GM18909 (cell line): ENCODE data around the gene GNAI2.

Source experiments
- ATAC-seq: cut with Tn5 transposase; IDR thresholded peaks from one replicate; pipeline ENCODE4 v1.9.1; 2021; ENCODE audit warnings: mild to moderate bottlenecking; ENCODE audit not compliant: unreplicated experiment, poor library complexity

Gene GNAI2

GRCh38 chr3:50235716-50236483 lies at the start of gene GNAI2:
Gene GNAI2 (plus strand): TSS chr3:50236204. CDS start chr3:50236336, 132 bp downstream.
- peak; percentile 91 for ATAC-seq

- no peak for ATAC-seq
Observed at GRCh38 chr3:50187750-50188149, 48.3 kb upstream of the GNAI2 start.

DNA sequence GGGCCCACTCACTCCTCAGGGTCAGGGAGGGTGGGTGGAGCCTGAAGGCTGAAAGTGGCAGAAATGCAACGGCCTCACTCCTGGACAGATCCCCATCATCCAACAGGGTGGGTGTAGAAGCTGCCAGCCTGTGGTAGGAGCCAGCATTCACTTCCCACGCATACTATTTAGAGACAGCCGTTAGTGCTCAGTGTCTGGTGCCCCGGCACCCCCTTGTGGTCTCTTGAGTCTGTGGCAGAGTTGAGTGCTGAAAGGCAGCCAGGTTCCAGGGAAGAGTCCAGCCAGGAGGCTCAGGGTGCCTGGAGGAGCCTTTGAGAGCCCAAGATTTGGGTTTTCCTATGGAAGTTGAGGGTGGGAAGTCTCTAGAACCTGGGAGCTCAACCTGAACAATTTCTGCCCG lies 46.7 kb upstream of the GNAI2 start:
- ATAC-seq = no peak

DNA sequence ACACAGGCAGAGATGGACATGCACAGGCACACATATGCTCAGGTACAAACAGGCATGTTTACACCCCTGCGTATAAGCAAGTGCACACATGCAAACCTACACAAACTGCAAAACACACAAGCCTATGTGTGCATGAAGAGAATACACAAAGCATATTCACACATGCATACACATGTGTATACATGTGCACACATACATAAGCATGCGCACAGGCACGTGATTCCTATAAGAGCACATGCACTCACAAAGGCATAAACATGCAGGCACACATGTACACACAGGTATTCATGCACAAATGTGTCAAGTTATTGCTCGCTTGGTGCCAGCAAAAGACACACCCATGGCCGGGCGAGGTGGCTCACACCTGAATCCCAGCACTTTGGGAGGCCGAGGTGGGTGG lies 46.0 kb upstream of the GNAI2 start:
- no peak for ATAC-seq

DNA sequence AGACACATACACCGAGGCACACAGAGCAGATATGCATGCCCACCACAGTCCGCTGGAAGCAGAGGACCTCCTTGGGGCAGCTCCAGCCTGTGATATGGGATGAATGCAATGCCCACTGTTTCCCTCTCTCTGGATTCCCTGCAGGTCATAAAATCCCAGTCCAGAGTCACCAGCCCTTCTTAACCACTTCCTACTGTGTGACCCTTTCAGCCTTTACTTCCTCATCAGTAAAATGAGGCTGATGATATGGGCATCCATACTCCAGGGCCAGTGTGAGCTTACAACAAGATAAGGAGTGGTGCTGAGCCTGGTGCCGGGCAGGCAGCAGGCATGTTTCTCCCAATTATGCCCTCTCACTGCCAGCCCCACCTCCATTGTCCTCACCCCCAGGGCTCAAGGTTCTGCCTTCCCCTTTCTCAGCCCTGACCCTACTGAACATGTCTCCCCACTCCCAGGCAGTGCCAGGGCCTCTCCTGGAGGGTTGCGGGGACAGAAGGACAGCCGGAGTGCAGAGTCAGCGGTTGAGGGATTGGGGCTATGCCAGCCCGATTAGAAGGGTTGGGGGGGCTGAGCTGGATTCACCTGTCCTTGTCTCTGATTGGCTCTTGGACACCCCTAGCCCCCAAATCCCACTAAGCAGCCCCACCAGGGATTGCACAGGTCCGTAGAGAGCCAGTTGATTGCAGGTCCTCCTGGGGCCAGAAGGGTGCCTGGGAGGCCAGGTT lies 44.9 kb upstream of the GNAI2 start, which contains the start of gene GNAT1:
Gene GNAT1 (plus strand): TSS at position 675 of the 725 bp plus-strand sequence. CDS start 116 bp downstream, outside the sequence.
- no peak for ATAC-seq

- no peak for ATAC-seq
Observed at GRCh38 chr3:50192124-50192523, 43.9 kb upstream of the GNAI2 start.

DNA sequence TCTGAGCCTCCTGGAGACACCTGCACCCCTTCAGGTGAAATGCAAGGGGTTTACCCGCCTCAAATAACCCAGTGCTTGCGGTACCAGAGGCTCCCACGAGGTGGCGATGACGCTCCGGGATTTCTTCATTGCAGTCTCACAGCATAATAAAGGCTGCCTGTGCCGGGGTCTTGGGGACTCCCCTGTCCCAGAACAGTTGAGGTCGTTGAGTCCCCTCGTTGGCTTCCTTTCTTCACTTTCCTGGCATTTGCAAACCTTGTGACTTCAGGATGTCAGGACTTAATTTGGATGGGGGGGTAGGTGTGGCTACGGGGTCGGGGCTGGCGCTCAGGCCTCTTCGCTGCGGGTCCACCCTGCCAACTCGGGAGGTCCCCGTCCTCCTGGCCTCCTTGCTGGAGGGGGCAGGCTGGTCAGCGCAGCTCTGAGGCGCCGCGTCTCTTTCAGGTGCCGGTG lies 43.3 kb upstream of the GNAI2 start:
- no peak for ATAC-seq

DNA sequence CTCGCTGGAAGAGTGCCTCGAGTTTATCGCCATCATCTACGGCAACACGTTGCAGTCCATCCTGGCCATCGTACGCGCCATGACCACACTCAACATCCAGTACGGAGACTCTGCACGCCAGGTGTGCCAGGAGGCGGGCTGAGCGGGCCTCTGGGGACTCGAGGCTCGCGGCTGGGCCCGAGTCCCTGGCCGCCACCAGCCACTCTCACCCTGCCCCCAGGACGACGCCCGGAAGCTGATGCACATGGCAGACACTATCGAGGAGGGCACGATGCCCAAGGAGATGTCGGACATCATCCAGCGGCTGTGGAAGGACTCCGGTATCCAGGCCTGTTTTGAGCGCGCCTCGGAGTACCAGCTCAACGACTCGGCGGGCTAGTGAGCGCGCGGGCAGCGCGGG lies 42.7 kb upstream of the GNAI2 start:
- ATAC-seq = no peak

- no peak for ATAC-seq
Observed at GRCh38 chr3:50193746-50194127, 42.3 kb upstream of the GNAI2 start.

- ATAC-seq = no peak
Observed at GRCh38 chr3:50194128-50194902, 41.7 kb upstream of the GNAI2 start.

DNA sequence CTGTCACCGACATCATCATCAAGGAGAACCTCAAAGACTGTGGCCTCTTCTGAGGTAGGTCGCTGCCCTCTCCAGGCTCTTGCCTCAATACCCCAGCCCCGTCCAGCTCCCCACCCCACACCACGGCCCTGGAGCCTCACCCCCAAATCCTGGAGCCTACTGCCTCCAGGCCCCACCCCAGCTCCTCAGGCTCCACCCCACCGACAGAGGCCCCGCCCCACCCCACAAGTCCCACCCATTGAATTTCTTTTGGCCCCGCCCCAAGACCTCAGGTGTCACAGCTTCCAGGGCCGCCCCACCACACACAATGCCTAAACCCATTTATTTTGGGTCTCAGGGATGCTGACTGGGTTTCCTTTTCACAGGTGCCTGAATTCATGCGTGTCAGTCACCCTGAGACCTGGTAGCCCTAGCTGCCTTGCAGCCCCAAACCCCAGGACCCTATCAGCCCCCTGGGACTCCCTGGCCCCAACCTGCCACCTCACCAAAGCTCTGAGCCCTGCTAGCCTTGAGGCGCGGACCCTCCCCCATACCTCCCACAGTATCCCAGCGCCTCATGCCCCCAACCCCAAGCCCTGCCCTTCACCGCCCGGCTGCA lies 41.0 kb upstream of the GNAI2 start:
- no peak for ATAC-seq

DNA sequence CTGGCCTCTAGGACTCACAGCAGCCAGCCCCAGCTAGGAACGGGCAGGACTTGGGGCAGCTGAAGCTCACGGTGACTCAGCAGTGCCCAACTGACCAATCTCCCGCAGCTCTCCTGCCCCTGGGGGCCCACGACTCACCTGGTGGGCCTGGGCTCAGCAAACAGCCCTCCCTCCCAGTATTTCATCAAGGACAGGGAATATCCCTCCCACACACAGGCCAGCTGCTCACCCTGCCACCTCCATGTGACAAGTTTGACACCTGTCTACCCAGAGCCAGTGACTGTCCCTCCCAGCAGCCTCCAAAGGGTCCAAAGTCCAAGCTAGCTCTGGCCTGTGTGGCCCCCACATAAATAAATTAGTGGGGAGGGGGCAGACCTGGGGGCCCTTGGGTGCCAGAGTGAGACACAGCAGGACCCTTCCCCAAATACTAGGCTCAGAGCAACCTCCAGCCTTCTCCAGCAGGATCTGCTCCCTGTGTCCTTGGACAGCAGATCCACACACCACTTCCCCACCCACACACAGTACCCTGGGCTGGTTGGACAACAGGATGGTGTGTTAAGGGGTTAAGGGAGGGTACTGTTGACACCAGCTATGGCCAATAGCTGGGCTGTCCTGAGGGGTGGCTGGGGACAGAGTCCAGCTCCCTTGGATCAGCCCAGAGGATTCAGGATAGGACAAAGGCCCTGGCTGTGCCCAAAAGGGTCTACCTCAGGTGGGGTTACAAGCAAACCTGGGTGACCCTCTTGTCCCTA lies 40.3 kb upstream of the GNAI2 start:
- ATAC-seq = no peak

GRCh38 chr3:50196253-50196801 lies 39.7 kb upstream of the GNAI2 start:
- ATAC-seq = no peak

GRCh38 chr3:50201573-50202315 lies 34.3 kb upstream of the GNAI2 start:
- ATAC-seq = no peak

DNA sequence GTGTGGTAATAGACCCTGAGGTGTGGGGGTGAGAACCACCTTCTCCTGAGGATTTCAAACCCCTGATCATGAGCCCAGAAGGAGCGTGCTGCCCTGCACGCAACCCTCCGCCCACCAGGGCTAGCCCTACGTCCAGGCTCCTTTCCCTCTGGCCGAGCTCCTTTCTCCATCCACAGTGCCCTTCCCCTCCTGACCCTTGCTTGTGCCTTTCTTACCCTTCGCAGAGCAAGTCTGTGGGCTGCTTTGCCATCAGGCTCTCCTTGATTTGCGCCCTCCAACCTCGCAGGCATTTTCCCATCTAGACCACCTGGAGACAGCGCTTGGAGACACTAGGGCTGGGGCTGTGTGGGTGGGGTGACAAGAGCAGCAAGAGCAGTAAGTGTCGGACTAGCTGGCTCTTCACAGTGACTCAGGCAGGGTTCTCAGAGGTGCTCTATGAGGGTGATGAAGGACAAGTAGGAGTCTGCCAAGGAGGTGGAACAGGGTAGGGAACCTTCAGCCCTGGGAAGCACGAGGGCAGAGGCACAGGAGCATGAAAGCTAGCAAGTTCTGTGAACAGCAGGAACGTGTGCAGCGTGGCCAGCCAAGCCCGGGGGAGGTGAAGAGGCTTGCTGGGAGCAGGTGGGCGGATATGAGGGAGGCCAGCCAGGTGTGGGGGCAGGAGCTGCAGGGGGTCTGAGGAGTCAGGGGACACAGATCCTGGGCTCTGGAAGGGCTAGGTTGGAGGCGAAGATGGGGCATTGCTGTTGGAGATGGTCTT lies 33.5 kb upstream of the GNAI2 start:
- no peak for ATAC-seq

DNA sequence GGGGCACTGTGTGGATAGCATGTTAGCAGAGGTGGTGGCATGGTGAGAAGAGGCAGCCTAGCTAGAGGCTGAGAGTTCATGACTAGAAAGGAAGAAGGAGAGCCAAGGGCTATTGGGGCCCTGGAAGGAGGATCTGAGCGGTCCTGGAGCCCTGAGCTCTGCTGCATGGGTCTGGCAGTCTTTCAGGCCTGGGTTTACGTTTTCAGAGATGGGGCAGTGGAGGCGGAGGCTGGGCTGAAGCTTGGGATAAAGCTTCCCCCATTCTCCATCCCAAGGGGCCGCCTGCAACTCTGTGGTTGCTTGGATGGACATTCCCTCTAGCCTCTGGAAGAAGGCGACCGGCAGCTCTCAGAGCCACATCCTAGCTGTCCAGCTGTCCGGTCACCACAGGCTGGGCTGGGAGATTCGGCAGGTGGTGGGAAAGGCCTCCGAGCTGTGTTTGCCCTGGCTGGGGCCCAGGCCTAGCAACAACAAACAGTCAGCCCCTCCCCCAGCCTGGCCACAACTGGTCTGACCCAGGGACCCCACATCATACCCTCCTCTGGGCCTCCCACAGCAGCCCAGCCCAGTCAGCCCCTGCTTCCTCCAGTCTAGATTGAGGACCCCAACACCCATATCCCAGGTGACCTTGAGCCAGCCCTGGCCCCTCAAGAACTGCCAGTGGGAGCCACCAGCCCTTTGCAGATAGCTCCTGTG lies 32.7 kb upstream of the GNAI2 start:
- no peak for ATAC-seq
